ENCODE data around the gene ZNF575. TPM values are rescaled to one million over a fixed set of nuclear protein-coding genes. Genes with fewer than 3 reads are reported as not detected.
A peak's percentile ranks its signal among the peaks of the same experiment; 100 is the strongest.

The ZNF575 gene
- total RNA-seq, 1 experiment from 2014 or later = not detected

GRCh38 chr19:43574424-43575155 is 41.6 kb downstream of the ZNF575 start:
- peak; percentile 90 for DNase-seq (ENCODE audit: low read depth)

- peak; percentile 99 for DNase-seq (ENCODE audit: low read depth)
Measured at GRCh38 chr19:43575156-43575950, 42.4 kb downstream of the ZNF575 start, which contains the start of the genes PINLYP and XRCC1. PINLYP (plus strand) TSS chr19:43575801; CDS start chr19:43577192, 1,391 bp downstream. XRCC1 (minus strand) TSS chr19:43575527; CDS start chr19:43575458, 69 bp downstream.

- DNase-seq (ENCODE audit: low read depth) = no peak
Measured at GRCh38 chr19:43575955-43576878, 43.2 kb downstream of the ZNF575 start.

GRCh38 chr19:43578787-43579186 is 45.8 kb downstream of the ZNF575 start:
- DNase-seq (ENCODE audit: low read depth) = no peak

- DNase-seq (ENCODE audit: low read depth) = no peak
Measured at GRCh38 chr19:43581467-43581866, 48.5 kb downstream of the ZNF575 start.

- no peak for DNase-seq (ENCODE audit: low read depth)
Measured at GRCh38 chr19:43582495-43582894, 49.5 kb downstream of the ZNF575 start.

GRCh38 chr19:43584484-43584883 is 51.5 kb downstream of the ZNF575 start:
- no peak for DNase-seq (ENCODE audit: low read depth)

Other genes with a start within 250 kb of the ZNF575 start
- gene CD177, start 179.5 kb upstream of the ZNF575 start, total RNA-seq (2014; rRNA removed; shearing (Covaris generic)) = not detected in 2 replicates
- not detected in 2 replicates for gene TEX101, start 118.3 kb upstream of the ZNF575 start, total RNA-seq (2014; rRNA removed; shearing (Covaris generic))
- 1.3 and 1.8 TPM in 2 replicates for gene LYPD3, start 67.6 kb upstream of the ZNF575 start, total RNA-seq (2014; rRNA removed; shearing (Covaris generic))
- 12.1 and 12.8 TPM in 2 replicates for gene PHLDB3, start 28.4 kb upstream of the ZNF575 start, total RNA-seq (2014; rRNA removed; shearing (Covaris generic))
- gene ETHE1, start 6.0 kb upstream of the ZNF575 start, total RNA-seq (2014; rRNA removed; shearing (Covaris generic)) = 232 and 297 TPM in 2 replicates
- 36.7 and 42.7 TPM in 2 replicates for gene XRCC1, start 42.3 kb downstream of the ZNF575 start, total RNA-seq (2014; rRNA removed; shearing (Covaris generic))
- gene PINLYP, start 42.6 kb downstream of the ZNF575 start, total RNA-seq (2014; rRNA removed; shearing (Covaris generic)) = 2.8 and 3.8 TPM in 2 replicates
- gene IRGQ, start 62.9 kb downstream of the ZNF575 start, total RNA-seq (2014; rRNA removed; shearing (Covaris generic)) = 11.9 and 16.4 TPM in 2 replicates
- 13.1 and 18.9 TPM in 2 replicates for gene ZNF576, start 63.4 kb downstream of the ZNF575 start, total RNA-seq (2014; rRNA removed; shearing (Covaris generic))
- gene SRRM5, start 78.9 kb downstream of the ZNF575 start, total RNA-seq (2014; rRNA removed; shearing (Covaris generic)) = 0.10 and 0.12 TPM in 2 replicates
- gene ZNF428, start 86.4 kb downstream of the ZNF575 start, total RNA-seq (2014; rRNA removed; shearing (Covaris generic)) = 49.5 and 62.6 TPM in 2 replicates
- 2.5 and 3.8 TPM in 2 replicates for gene CADM4, start 106.7 kb downstream of the ZNF575 start, total RNA-seq (2014; rRNA removed; shearing (Covaris generic))
- 426 and 458 TPM in 2 replicates for gene PLAUR, start 137.0 kb downstream of the ZNF575 start, total RNA-seq (2014; rRNA removed; shearing (Covaris generic))
- gene IRGC, start 182.9 kb downstream of the ZNF575 start, total RNA-seq (2014; rRNA removed; shearing (Covaris generic)) = not detected in 2 replicates
- 17.0 and 39.3 TPM in 2 replicates for gene SMG9, start 221.8 kb downstream of the ZNF575 start, total RNA-seq (2014; rRNA removed; shearing (Covaris generic))
- 71.6 and 126 TPM in 2 replicates for gene KCNN4, start 247.8 kb downstream of the ZNF575 start, total RNA-seq (2014; rRNA removed; shearing (Covaris generic))